Measurements from ENCODE around the gene CALML3.

The CALML3 gene

GRCh38 chr10:5506751-5507648, 17.8 kb upstream of the CALML3 start:
- Histone ChIP-seq H3K9ac (ENCODE audit: low read length) (no peak overlapping the region), H3K9me2 (ENCODE audit: low read depth, low read length) (no peaks in the 10 kb centered on the region), H3K79me2 (ENCODE audit: insufficient read depth, low read length) (no peaks in the 10 kb centered on the region), H3K4me2 (ENCODE audit: low read length) (no peak overlapping the region), H3K4me1 (ENCODE audit: insufficient read depth, low read length, severe bottlenecking) (no peaks in the 10 kb centered on the region), H4K20me1 (ENCODE audit: insufficient read depth, low read length) (no peaks in the 10 kb centered on the region), H3K9me3 (ENCODE audit: low read length) (no peaks in the 10 kb centered on the region), H3K4me3 (ENCODE audit: low read depth, low read length, poor library complexity, severe bottlenecking) (no peak overlapping the region), H2AFZ (ENCODE audit: low read length) (no peak overlapping the region), H3K27ac (ENCODE audit: low read depth, low read length, poor library complexity, severe bottlenecking) (no peak overlapping the region), H3K27me3 (ENCODE audit: insufficient read depth, low read length) (no peaks in the 10 kb centered on the region), H3K36me3 (ENCODE audit: insufficient read depth, low read length) (no peaks in the 10 kb centered on the region), H3F3A (ENCODE audit: insufficient read depth, low read length) (no peaks in the 10 kb centered on the region)
- no peak for TF ChIP-seq EZH2 (IDR thresholded peaks at IDR 0.05; ENCODE audit: borderline replicate concordance, low read length)
- no peak for TF ChIP-seq CTCF (IDR thresholded peaks at IDR 0.05; ENCODE audit: low read length)

- Histone ChIP-seq H3K27me3 (ENCODE audit: insufficient read depth, low read length) (no peaks in the 10 kb centered on the region), H3K79me2 (ENCODE audit: insufficient read depth, low read length) (no peaks in the 10 kb centered on the region), H3K4me1 (ENCODE audit: insufficient read depth, low read length, severe bottlenecking) (no peaks in the 10 kb centered on the region), H3K4me2 (ENCODE audit: low read length) (no peak overlapping the region), H3K36me3 (ENCODE audit: insufficient read depth, low read length) (no peaks in the 10 kb centered on the region), H2AFZ (ENCODE audit: low read length) (no peak overlapping the region), H3K9me3 (ENCODE audit: low read length) (no peaks in the 10 kb centered on the region), H3F3A (ENCODE audit: insufficient read depth, low read length) (no peaks in the 10 kb centered on the region), H4K20me1 (ENCODE audit: insufficient read depth, low read length) (no peaks in the 10 kb centered on the region), H3K4me3 (ENCODE audit: low read depth, low read length, poor library complexity, severe bottlenecking) (no peak overlapping the region), H3K9me2 (ENCODE audit: low read depth, low read length) (no peaks in the 10 kb centered on the region), H3K9ac (ENCODE audit: low read length) (no peak overlapping the region), H3K27ac (ENCODE audit: low read depth, low read length, poor library complexity, severe bottlenecking) (no peak overlapping the region)
- TF ChIP-seq CTCF (IDR thresholded peaks at IDR 0.05; ENCODE audit: low read length) (no peak), EZH2 (IDR thresholded peaks at IDR 0.05; ENCODE audit: borderline replicate concordance, low read length) (no peak)
These were observed 17.1 kb upstream of the CALML3 start for GRCh38 chr10:5507649-5508131.

GRCh38 chr10:5508161-5508604, 16.6 kb upstream of the CALML3 start:
- Histone ChIP-seq H3F3A (ENCODE audit: insufficient read depth, low read length) (no peaks in the 10 kb centered on the region), H3K4me3 (ENCODE audit: low read depth, low read length, poor library complexity, severe bottlenecking) (no peak overlapping the region), H3K36me3 (ENCODE audit: insufficient read depth, low read length) (no peaks in the 10 kb centered on the region), H3K9me2 (ENCODE audit: low read depth, low read length) (no peaks in the 10 kb centered on the region), H3K27ac (ENCODE audit: low read depth, low read length, poor library complexity, severe bottlenecking) (no peak overlapping the region), H3K9me3 (ENCODE audit: low read length) (no peaks in the 10 kb centered on the region), H3K27me3 (ENCODE audit: insufficient read depth, low read length) (no peaks in the 10 kb centered on the region; the same call in 1 of the 2 replicates), H4K20me1 (ENCODE audit: insufficient read depth, low read length) (no peaks in the 10 kb centered on the region), H3K4me2 (ENCODE audit: low read length) (no peak overlapping the region), H3K4me1 (ENCODE audit: insufficient read depth, low read length, severe bottlenecking) (no peaks in the 10 kb centered on the region), H2AFZ (ENCODE audit: low read length) (no peak overlapping the region), H3K79me2 (ENCODE audit: insufficient read depth, low read length) (no peaks in the 10 kb centered on the region), H3K9ac (ENCODE audit: low read length) (no peak overlapping the region)
- TF ChIP-seq EZH2 (IDR thresholded peaks at IDR 0.05; ENCODE audit: borderline replicate concordance, low read length) (no peak), CTCF (IDR thresholded peaks at IDR 0.05; ENCODE audit: low read length) (no peak)

Measured in OCI-LY1 (cell line).